Neural crest cell (in vitro differentiated cells): Measurements from ENCODE around the gene MYOM1. TPM values are rescaled to one million over a fixed set of nuclear protein-coding genes. Genes with fewer than 3 reads are reported as not detected.
"Not testable (repeated sequence)": the region's sequence is repeated elsewhere in the genome, so short reads cannot be mapped to it uniquely, and the experiment has no call there.

Experiments used
- DNase-seq: peaks from one replicate; pipeline ENCODE4 v3.0.0; 2021; ENCODE audit warnings: low read depth, mixed read lengths, low spot score
- H3K27ac Mint-ChIP-seq: one replicate; pipeline ENCODE4 v1.8.0; 2021; ENCODE audit warnings: mild to moderate bottlenecking, mixed read lengths; ENCODE audit not compliant: unreplicated experiment
- H3K27me3 Mint-ChIP-seq: 2 replicates; pipeline ENCODE4 v1.8.0; 2021; ENCODE audit warnings: low read depth, mild to moderate bottlenecking, mixed read lengths
- H3K36me3 Mint-ChIP-seq: 2 replicates; pipeline ENCODE4 v1.8.0; 2021; ENCODE audit warnings: low read depth, mild to moderate bottlenecking, mixed read lengths
- H3K4me1 Mint-ChIP-seq: 2 replicates; pipeline ENCODE4 v1.8.0; 2021; ENCODE audit warnings: mixed read lengths
- H3K4me3 Mint-ChIP-seq: one replicate; pipeline ENCODE4 v1.8.0; 2021; ENCODE audit warnings: mild to moderate bottlenecking, mixed read lengths
- H3K9me3 Mint-ChIP-seq: 2 replicates; pipeline ENCODE4 v1.8.0; 2021; ENCODE audit warnings: mixed read lengths
- CTCF ChIP-seq: fragments of 200-600 bp; sonication (generic); conservative IDR thresholded peaks from 2 replicates; pipeline ENCODE4 v1.5.0; 2021; ENCODE audit warnings: antibody characterized with exemption, mild to moderate bottlenecking
- total RNA-seq: library from RNA; stranded (reverse); gene quantifications from 2 replicates; pipeline ENCODE4 v1.2.1, GENCODE V29; 2021

MYOM1 gene
- total RNA-seq, 1 donor from 2014 or later = 0.89 TPM

GRCh38 chr18:3074087-3074486, 145.7 kb downstream of the MYOM1 start:
- Mint-ChIP-seq H3K4me3 (no peak overlapping the region), H3K4me1 (peaks cover 31% of the 10 kb centered on the region), H3K27me3 (no peaks in the 10 kb centered on the region), H3K27ac (no peak overlapping the region), H3K36me3 (no peaks in the 10 kb centered on the region), H3K9me3 (no peaks in the 10 kb centered on the region)
- DNase-seq = no peak
- no peak for TF ChIP-seq CTCF

GRCh38 chr18:3073353-3073752, 146.4 kb downstream of the MYOM1 start:
- H3K4me1 Mint-ChIP-seq = peaks cover 31% of the 10 kb centered on the region

GRCh38 chr18:3071676-3072075, 148.1 kb downstream of the MYOM1 start:
- no peak for TF ChIP-seq CTCF
- peaks cover 31% of the 10 kb centered on the region for H3K4me1 Mint-ChIP-seq
- H3K36me3 Mint-ChIP-seq = no peaks in the 10 kb centered on the region
- H3K4me3 Mint-ChIP-seq = no peak overlapping the region
- no peaks in the 10 kb centered on the region for H3K27me3 Mint-ChIP-seq
- H3K9me3 Mint-ChIP-seq = no peaks in the 10 kb centered on the region
- no peak overlapping the region for H3K27ac Mint-ChIP-seq
- no peak for DNase-seq

More at GRCh38 chr18:3073353-3073752, 146.4 kb downstream of the MYOM1 start:
- H3K4me3 Mint-ChIP-seq, DNase-seq, H3K27me3 Mint-ChIP-seq, H3K36me3 Mint-ChIP-seq, H3K27ac Mint-ChIP-seq, H3K9me3 Mint-ChIP-seq: not testable (repeated sequence)

GRCh38 chr18:3069671-3070433, 149.9 kb downstream of the MYOM1 start:
- no peak overlapping the region for H3K27ac Mint-ChIP-seq
- H3K9me3 Mint-ChIP-seq = no peaks in the 10 kb centered on the region
- H3K27me3 Mint-ChIP-seq = no peaks in the 10 kb centered on the region
- no peak for TF ChIP-seq CTCF
- DNase-seq = no peak
- H3K36me3 Mint-ChIP-seq = no peaks in the 10 kb centered on the region
- peaks cover 14% of the 10 kb centered on the region for H3K4me1 Mint-ChIP-seq
- no peak overlapping the region for H3K4me3 Mint-ChIP-seq

GRCh38 chr18:3067722-3068121, 152.0 kb downstream of the MYOM1 start:
- DNase-seq = no peak
- H3K27ac Mint-ChIP-seq = no peak overlapping the region
- TF ChIP-seq CTCF = no peak
- no peak overlapping the region for H3K4me3 Mint-ChIP-seq
- H3K9me3 Mint-ChIP-seq = no peaks in the 10 kb centered on the region
- H3K27me3 Mint-ChIP-seq = no peaks in the 10 kb centered on the region
- peaks cover 6% of the 10 kb centered on the region for H3K4me1 Mint-ChIP-seq
- no peaks in the 10 kb centered on the region for H3K36me3 Mint-ChIP-seq

- Mint-ChIP-seq H3K4me3 (no peak overlapping the region), H3K9me3 (no peaks in the 10 kb centered on the region), H3K4me1 (peaks cover 7% of the 10 kb centered on the region), H3K27ac (no peak overlapping the region), H3K36me3 (no peaks in the 10 kb centered on the region), H3K27me3 (no peaks in the 10 kb centered on the region)
- no peak for DNase-seq
- TF ChIP-seq CTCF = no peak
These were observed 152.6 kb downstream of the MYOM1 start for GRCh38 chr18:3067165-3067661.
